H1 (cell line): ENCODE results near the gene ARRDC1. TPM values are rescaled to one million over a fixed set of nuclear protein-coding genes. Genes with fewer than 3 reads are reported as not detected.
A peak's percentile ranks its signal among the peaks of the same experiment; 100 is the strongest.

Experiments used
- ASH2L ChIP-seq: fragments of 200-600, 300-600 bp; sonication (generic); IDR thresholded peaks from one replicate; pipeline ENCODE4 v1.7.1; 2017; ENCODE audit warnings: low read length
- BACH1 ChIP-seq: IDR thresholded peaks from 2 replicates; pipeline ENCODE4 v1.6.1; 2012; ENCODE audit warnings: low read length, improper control_type of control experiment
- BCL11A ChIP-seq, 2 experiments: IDR thresholded peaks; one replicate each; pipeline ENCODE4 v1.6.1; 2011; ENCODE audit warnings: low read depth in 2 of 2, low read length in 2 of 2, mild to moderate bottlenecking in 2 of 2
- CHD2 ChIP-seq: IDR thresholded peaks from 2 replicates; pipeline ENCODE4 v1.6.1; 2012; ENCODE audit warnings: low read length, improper control_type of control experiment
- KDM4A ChIP-seq: IDR thresholded peaks from one replicate; pipeline ENCODE4 v1.7.1; 2012; ENCODE audit warnings: low read depth, mild to moderate bottlenecking, moderate library complexity, low read length, inconsistent platforms; ENCODE audit not compliant: severe bottlenecking
- NANOG ChIP-seq: IDR thresholded peaks from 2 replicates; pipeline ENCODE4 v1.6.1; 2011; ENCODE audit warnings: low read length, low read depth, mild to moderate bottlenecking, inconsistent platforms; ENCODE audit not compliant: insufficient read depth, poor library complexity, severe bottlenecking
- POLR2AphosphoS5 ChIP-seq: IDR thresholded peaks from 2 replicates; pipeline ENCODE4 v1.6.1; 2011; ENCODE audit warnings: low read depth, low read length
- RNF2 ChIP-seq: fragments of 200-900, 300-1000 bp; sonication (generic); IDR thresholded peaks from 2 replicates; pipeline ENCODE4 v1.7.1; 2016; ENCODE audit warnings: borderline replicate concordance, low read depth, mild to moderate bottlenecking, antibody characterized with exemption, low read length; ENCODE audit not compliant: poor library complexity, severe bottlenecking; ENCODE audit errors: missing control alignments
- RXRA ChIP-seq: IDR thresholded peaks from 2 replicates; pipeline ENCODE4 v1.6.1; 2011; ENCODE audit warnings: low read depth, mild to moderate bottlenecking, low read length, moderate library complexity; ENCODE audit not compliant: insufficient read depth
- SRF ChIP-seq: IDR thresholded peaks from 2 replicates; pipeline ENCODE4 v1.6.1; 2011; ENCODE audit warnings: mild to moderate bottlenecking, low read depth, low read length, moderate library complexity
- TBP ChIP-seq: IDR thresholded peaks from 2 replicates; pipeline ENCODE4 v1.6.1; 2011; ENCODE audit warnings: low read depth, low read length, improper control_type of control experiment
- polyA plus RNA-seq, 7 experiments: library from polyadenylated mRNA; depleted of rRNA in 3 of 7; stranded (reverse) in 5 of 7; unstranded in 2 of 7; fragments of >200 nt in 5 of 7; fragments of 200-250 nt in 2 of 7; gene quantifications; 1 replicate in 5 of 7; 2 replicates in 1 of 7; 4 replicates in 1 of 7; pipeline versions ENCODE4 v1.2.1 to v1.2.3, GENCODE V29; 2011 to 2013; ENCODE audit warnings: missing spikeins in 2 of 7, mixed read lengths in 2 of 7
- total RNA-seq: library from RNA; stranded (reverse); fragmentation: NEBNext Ultra II Directional; extraction: Animal tissue kit (Norgen Biotek cat#: 25700); gene quantifications from 2 replicates; pipeline ENCODE4 v1.2.1, GENCODE V29; 2021

ARRDC1 gene
- total and polyA plus RNA-seq, 2 of the 8 experiments (the other 6 are each of a cell fraction or from before 2014, with no cell fraction given), result 22.0 to 58.4 TPM

- TF ChIP-seq ASH2L, result peak; percentile 86
- TF ChIP-seq TBP, result peak; percentile 68
- peak; percentile 65; the same call in 1 of the 2 replicates for TF ChIP-seq CHD2
- no peak for TF ChIP-seq NANOG
- no peak for TF ChIP-seq RXRA
- TF ChIP-seq BACH1, result peak; percentile 65; the same call in 1 of the 2 replicates
- no peak for TF ChIP-seq BCL11A (IDR thresholded peaks at IDR 0.05; ENCODE audit: low read depth in 2 of 2, low read length in 2 of 2)
- TF ChIP-seq POLR2AphosphoS5, result no peak; the same call in 1 of the 2 replicates
- no peak for TF ChIP-seq SRF
- no peak for TF ChIP-seq RNF2
- TF ChIP-seq KDM4A, result peak; percentile 35
Measured at GRCh38 chr9:137578518-137579258, 26.8 kb upstream of the ARRDC1 start, which contains the start of gene DPH7 (continued).
